Jurkat, Clone E6-1 (cell line): ENCODE data around the gene GHR.

Source experiments
- DNase-seq: peaks from one replicate; pipeline ENCODE4 v3.0.0-alpha.2; 2011; ENCODE audit warnings: low read depth, low spot score
- H3K4me3 ChIP-seq: 2 replicates; pipeline ENCODE4 v1.5.1; 2011; ENCODE audit warnings: mild to moderate bottlenecking, low read length, control low read depth, moderate library complexity

Gene GHR

GRCh38 chr5:42502613-42503470 is 79.6 kb downstream of the GHR start:
- no peak overlapping the region for H3K4me3 ChIP-seq
- no peak for DNase-seq

- H3K4me3 ChIP-seq: no peak overlapping the region
- DNase-seq: no peak
These were observed 83.4 kb downstream of the GHR start for GRCh38 chr5:42506662-42507061.

- DNase-seq: no peak
- H3K4me3 ChIP-seq: no peak overlapping the region
These were observed 84.3 kb downstream of the GHR start for GRCh38 chr5:42507451-42508097.

- no peak overlapping the region for H3K4me3 ChIP-seq
- no peak for DNase-seq
These were observed 90.0 kb downstream of the GHR start for GRCh38 chr5:42513246-42513645.

- H3K4me3 ChIP-seq: no peak overlapping the region
- no peak for DNase-seq
These were observed 91.5 kb downstream of the GHR start for GRCh38 chr5:42514754-42515153.

- H3K4me3 ChIP-seq: no peak overlapping the region
- no peak for DNase-seq
These were observed 92.3 kb downstream of the GHR start for GRCh38 chr5:42515504-42515903.

GRCh38 chr5:42516282-42517042 is 93.2 kb downstream of the GHR start:
- no peak for DNase-seq
- no peak overlapping the region for H3K4me3 ChIP-seq

- no peak for DNase-seq
- no peak overlapping the region for H3K4me3 ChIP-seq
These were observed 93.9 kb downstream of the GHR start for GRCh38 chr5:42517164-42517563.

- H3K4me3 ChIP-seq: no peak overlapping the region
- DNase-seq: no peak
These were observed 95.5 kb downstream of the GHR start for GRCh38 chr5:42518595-42519221.

GRCh38 chr5:42520203-42520602 is 97.0 kb downstream of the GHR start:
- no peak for DNase-seq
- no peak overlapping the region for H3K4me3 ChIP-seq

GRCh38 chr5:42520957-42521356 is 97.7 kb downstream of the GHR start:
- DNase-seq: no peak
- no peak overlapping the region for H3K4me3 ChIP-seq

- no peak overlapping the region for H3K4me3 ChIP-seq
These were observed 98.2 kb downstream of the GHR start for GRCh38 chr5:42521406-42521805.

GRCh38 chr5:42522783-42523182 is 99.5 kb downstream of the GHR start:
- DNase-seq: no peak
- no peak overlapping the region for H3K4me3 ChIP-seq

More at GRCh38 chr5:42521406-42521805, 98.2 kb downstream of the GHR start:
- DNase-seq: no peak

GRCh38 chr5:42526179-42526578 is 102.9 kb downstream of the GHR start:
- no peak for DNase-seq
- H3K4me3 ChIP-seq: no peak overlapping the region

GRCh38 chr5:42531611-42532010 is 108.4 kb downstream of the GHR start:
- no peak overlapping the region for H3K4me3 ChIP-seq
- DNase-seq: no peak

- DNase-seq: no peak
- no peak overlapping the region for H3K4me3 ChIP-seq
These were observed 118.9 kb downstream of the GHR start for GRCh38 chr5:42542106-42542505.

GRCh38 chr5:42543774-42544173 is 120.5 kb downstream of the GHR start:
- DNase-seq: no peak
- no peak overlapping the region for H3K4me3 ChIP-seq

GRCh38 chr5:42545038-42545437 is 121.8 kb downstream of the GHR start:
- H3K4me3 ChIP-seq: no peak overlapping the region
- no peak for DNase-seq

GRCh38 chr5:42547141-42547540 is 123.9 kb downstream of the GHR start:
- no peak for DNase-seq
- H3K4me3 ChIP-seq: no peak overlapping the region

GRCh38 chr5:42547894-42548293 is 124.7 kb downstream of the GHR start:
- no peak overlapping the region for H3K4me3 ChIP-seq
- no peak for DNase-seq
